Common myeloid progenitor, CD34-positive (primary cell): ENCODE measurements around the gene OR10T2.
"Not testable (repeated sequence)": the region's sequence is repeated elsewhere in the genome, so short reads cannot be mapped to it uniquely, and the experiment has no call there.

ENCODE experiments used
- CTCF ChIA-PET: fragments of 350-600 bp; sonication (Branson Sonifier 250); formaldehyde crosslinking; loops from one replicate; lab custom pipeline; 2021; ENCODE audit warnings: antibody characterized with exemption; lab: Charles Lee
- POLR2A ChIA-PET: fragments of 350-600 bp; sonication (Branson Sonifier 250); formaldehyde crosslinking; loops from one replicate; lab custom pipeline; 2021; ENCODE audit warnings: antibody characterized with exemption; lab: Charles Lee
- DNase-seq, 3 donors: peaks; one replicate each; pipeline versions ENCODE4 v3.0.0 to v3.0.0-alpha.2; 2013
- H3K27ac ChIP-seq, 2 experiments: 1 replicate in 1 of 2; 2 replicates in 1 of 2; pipeline ENCODE4 v1.7.0; 2013; ENCODE audit warnings: inconsistent platforms in 2 of 2, low read length in 2 of 2, mild to moderate bottlenecking in 2 of 2, low read depth in 1 of 2, moderate library complexity in 1 of 2; ENCODE audit not compliant: severe bottlenecking in 2 of 2, insufficient read depth in 1 of 2, poor library complexity in 1 of 2
- H3K27me3 ChIP-seq, 5 experiments: replicated peaks in 2 of 5; 1 replicate in 3 of 5; 2 replicates in 2 of 5; pipeline versions ENCODE4 v1.6.1 to v1.7.0; 2013; ENCODE audit warnings: low read length in 4 of 5, mild to moderate bottlenecking in 2 of 5, moderate library complexity in 2 of 5, inconsistent platforms in 1 of 5; ENCODE audit not compliant: insufficient read depth in 5 of 5, control insufficient read depth in 4 of 5
- H3K36me3 ChIP-seq, 4 experiments: 1 replicate in 2 of 4; 2 replicates in 2 of 4; pipeline versions ENCODE4 v1.6.1 to v1.7.0; 2013; ENCODE audit warnings: low read length in 3 of 4, control low read depth in 1 of 4, mild to moderate bottlenecking in 1 of 4; ENCODE audit not compliant: control insufficient read depth in 4 of 4, insufficient read depth in 4 of 4
- H3K4me1 ChIP-seq, 4 experiments: 1 replicate in 3 of 4; 2 replicates in 1 of 4; pipeline versions ENCODE4 v1.6.1 to v1.7.1; 2013; ENCODE audit warnings: low read length in 3 of 4, mild to moderate bottlenecking in 3 of 4, control low read depth in 1 of 4, inconsistent platforms in 1 of 4, moderate library complexity in 1 of 4; ENCODE audit not compliant: control insufficient read depth in 4 of 4, insufficient read depth in 4 of 4; ENCODE audit errors: control extremely low read depth in 1 of 4
- H3K4me3 ChIP-seq, 7 experiments: 1 replicate in 4 of 7; 2 replicates in 3 of 7; pipeline versions ENCODE4 v1.5.1 to v1.7.0; 2013; ENCODE audit warnings: mild to moderate bottlenecking in 7 of 7, low read length in 6 of 7, moderate library complexity in 6 of 7, inconsistent platforms in 2 of 7, low read depth in 2 of 7, control low read depth in 1 of 7; ENCODE audit not compliant: insufficient read depth in 4 of 7, control insufficient read depth in 1 of 7; ENCODE audit errors: extremely low read depth in 1 of 7
- H3K9me3 ChIP-seq, 5 experiments: 1 replicate in 4 of 5; 2 replicates in 1 of 5; pipeline versions ENCODE4 v1.6.1 to v1.7.1; 2013; ENCODE audit warnings: low read length in 4 of 5, mild to moderate bottlenecking in 2 of 5, inconsistent platforms in 1 of 5, low read depth in 1 of 5, moderate library complexity in 1 of 5; ENCODE audit not compliant: control insufficient read depth in 4 of 5, insufficient read depth in 2 of 5; ENCODE audit errors: control extremely low read depth in 1 of 5
- WGBS: methylation state at CpG from one replicate; pipeline ENCODE4 v1.1.5; 2013; ENCODE audit not compliant: insufficient coverage; 5-methylcytosine and 5-hydroxymethylcytosine counted together

OR10T2 gene

DNA sequence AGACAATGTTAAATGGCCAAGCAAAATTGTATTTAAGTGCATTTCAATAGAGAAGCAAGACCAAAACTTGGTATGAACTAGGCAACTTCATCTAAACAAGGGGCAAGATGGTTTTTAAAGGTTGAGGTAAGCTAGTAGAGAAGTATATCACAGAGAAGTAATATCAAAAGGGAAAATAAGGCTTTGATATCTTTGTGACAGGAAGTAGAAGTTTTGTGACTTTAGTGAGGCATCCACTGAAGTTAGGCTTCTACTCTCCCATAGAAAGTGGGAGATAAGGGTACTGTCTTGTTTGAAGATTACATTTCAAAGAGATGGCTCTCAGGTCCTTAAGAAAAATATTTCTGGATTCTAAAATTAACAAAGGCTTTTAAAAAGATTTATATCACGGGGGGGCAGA lies 8.9 kb downstream of the OR10T2 start:
- no peak for DNase-seq
- CTCF ChIA-PET, result no interaction called here

DNA sequence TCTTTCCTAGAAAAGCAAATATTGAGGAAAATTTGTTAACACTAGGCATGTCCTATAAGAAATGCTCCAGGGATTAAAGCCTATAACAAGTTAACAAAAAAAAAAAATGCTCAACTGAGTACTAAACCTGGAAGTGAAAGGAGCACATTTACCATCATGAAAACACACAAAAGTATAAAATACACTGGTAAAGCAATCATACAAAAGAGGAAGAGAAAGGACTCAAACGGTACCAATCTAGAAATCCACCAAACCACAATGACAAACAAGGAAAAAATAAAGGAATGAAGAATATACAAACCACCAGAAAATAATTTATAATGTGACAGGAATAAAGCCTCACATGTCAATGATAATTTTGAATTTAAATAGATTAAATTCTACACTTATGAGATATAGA lies 24.4 kb downstream of the OR10T2 start:
- no peaks in the 10 kb centered on the region for H3K4me1 ChIP-seq
- CTCF ChIA-PET, result no interaction called here
- peaks cover 2 to 13% (median 8%) of the 10 kb centered on the region in 5 experiments for H3K9me3 ChIP-seq
- H3K36me3 ChIP-seq, result no peaks in the 10 kb centered on the region
- POLR2A ChIA-PET, result no interaction called here
- no peaks in the 10 kb centered on the region for H3K27me3 ChIP-seq
- no peak overlapping the region for H3K4me3 ChIP-seq
- no peak overlapping the region for H3K27ac ChIP-seq
- no peak for DNase-seq
- no CpG with 5 or more reads among the region's 1 CpG for WGBS

More for the DNA sequence above, 8.9 kb downstream of the OR10T2 start:
- H3K4me3 ChIP-seq, result no peak overlapping the region
- WGBS, result no CpG with 5 or more reads among the region's 1 CpG
- POLR2A ChIA-PET, result no interaction called here
- H3K4me1 ChIP-seq, result no peaks in the 10 kb centered on the region
- H3K36me3 ChIP-seq, result no peaks in the 10 kb centered on the region
- H3K9me3 ChIP-seq, result no peaks in the 10 kb centered on the region
- H3K27ac ChIP-seq, result no peak overlapping the region
- no peaks in the 10 kb centered on the region for H3K27me3 ChIP-seq

DNA sequence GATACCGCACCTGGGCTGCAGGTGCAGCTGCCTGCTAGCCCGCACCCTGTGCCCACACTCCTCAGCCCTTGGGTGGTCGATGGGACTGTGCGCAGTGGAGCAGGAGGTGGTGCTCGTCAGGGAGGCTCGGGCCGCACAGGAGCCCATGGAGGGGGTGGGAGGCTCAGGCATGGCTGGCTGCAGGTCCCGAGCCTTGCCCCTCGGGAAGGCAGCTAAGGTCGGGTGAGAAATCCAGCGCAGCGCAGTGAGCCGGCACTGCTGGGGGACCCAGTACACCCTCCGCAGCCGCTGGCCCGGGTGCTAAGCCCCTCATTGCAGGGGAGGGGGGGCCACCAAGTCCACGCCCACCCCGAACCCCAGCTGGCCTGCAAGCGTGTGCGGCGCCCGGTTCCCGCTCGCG lies 25.2 kb downstream of the OR10T2 start:
- POLR2A ChIA-PET, result not testable (repeated sequence)

DNA sequence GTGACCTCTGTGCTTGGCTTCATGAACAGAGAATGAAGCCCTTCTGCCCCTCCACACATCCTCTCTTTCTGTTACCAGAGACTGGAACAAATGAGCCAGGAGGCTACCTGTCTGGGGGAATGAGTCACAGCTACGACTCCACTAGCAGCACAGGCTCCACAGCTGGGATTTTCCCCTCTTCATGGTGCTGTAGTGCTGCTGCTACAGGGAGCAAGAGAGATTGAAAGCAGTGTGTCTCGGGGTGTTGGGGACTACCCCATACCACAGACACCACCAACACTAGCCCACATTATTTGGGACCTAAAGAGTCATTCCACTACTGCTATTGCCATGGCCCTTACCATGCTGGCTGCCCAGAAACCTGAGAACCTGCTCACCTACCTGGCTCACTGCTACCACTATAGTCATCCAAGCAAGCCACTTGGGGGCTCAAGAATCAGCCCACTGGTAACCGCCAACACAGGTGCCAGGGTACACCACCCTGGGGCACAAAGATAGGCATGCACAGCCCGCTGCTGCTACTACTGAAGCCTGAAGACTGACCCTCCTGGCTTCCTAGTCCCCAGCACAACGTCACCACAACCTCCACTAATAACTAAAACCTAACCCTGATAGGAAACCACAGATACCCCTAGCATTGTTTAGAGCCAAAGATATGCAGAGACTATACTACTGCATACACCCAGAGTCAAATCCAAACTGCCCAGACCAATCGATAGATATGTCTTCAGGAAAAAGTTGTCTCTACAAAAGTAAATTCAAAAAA lies 27.9 kb downstream of the OR10T2 start:
- Histone ChIP-seq H3K9me3 (peaks cover 2 to 13% (median 8%) of the 10 kb centered on the region in 5 experiments), H3K4me3 (no peak overlapping the region), H3K27me3 (no peaks in the 10 kb centered on the region), H3K27ac (no peak overlapping the region), H3K36me3 (no peaks in the 10 kb centered on the region), H3K4me1 (no peaks in the 10 kb centered on the region)
- DNase-seq, result no peak
- ChIA-PET CTCF (no interaction called here), POLR2A (no interaction called here)
- 90% methylated on average over 5 of the region's 6 CpGs for WGBS

More for the DNA sequence above, 25.2 kb downstream of the OR10T2 start:
- WGBS, result 97% methylated on average over 14 of the region's 25 CpGs
- CTCF ChIA-PET, H3K27me3 ChIP-seq, H3K36me3 ChIP-seq, H3K4me1 ChIP-seq, H3K4me3 ChIP-seq, H3K27ac ChIP-seq, DNase-seq: not testable (repeated sequence)
- peaks cover 2 to 13% (median 8%) of the 10 kb centered on the region in 5 experiments for H3K9me3 ChIP-seq

DNA sequence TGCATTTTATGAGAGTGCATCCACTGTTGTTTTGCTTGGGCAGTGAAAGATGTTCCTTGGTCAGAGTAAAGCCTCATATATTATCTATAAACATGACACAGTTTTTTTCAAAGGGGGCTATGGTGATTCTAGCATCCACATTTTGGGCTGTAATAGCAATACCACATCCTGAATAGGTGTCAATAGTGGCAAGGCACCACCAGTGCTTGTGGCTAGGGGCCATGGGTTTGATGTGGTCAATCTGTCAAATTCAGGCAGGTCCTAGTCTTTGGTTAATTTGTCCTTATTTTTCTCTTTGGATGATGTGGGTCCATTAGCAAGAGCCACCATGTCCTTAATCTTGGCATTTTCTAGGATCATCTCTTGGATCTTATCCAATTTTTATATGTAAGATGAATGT lies 32.5 kb downstream of the OR10T2 start:
- Histone ChIP-seq H3K4me1 (no peaks in the 10 kb centered on the region), H3K36me3 (no peaks in the 10 kb centered on the region), H3K4me3 (no peak overlapping the region), H3K27me3 (no peaks in the 10 kb centered on the region), H3K9me3 (peaks cover 0 to 8% (median 5%) of the 10 kb centered on the region in 5 experiments), H3K27ac (no peak overlapping the region)
- ChIA-PET POLR2A (no interaction called here), CTCF (interaction anchor here (0.9 kb wide), 1 partner anchor 10 kb away, joined by 3 read pairs; no protein-coding TSS in a partner anchor)
- DNase-seq, result no peak

DNA sequence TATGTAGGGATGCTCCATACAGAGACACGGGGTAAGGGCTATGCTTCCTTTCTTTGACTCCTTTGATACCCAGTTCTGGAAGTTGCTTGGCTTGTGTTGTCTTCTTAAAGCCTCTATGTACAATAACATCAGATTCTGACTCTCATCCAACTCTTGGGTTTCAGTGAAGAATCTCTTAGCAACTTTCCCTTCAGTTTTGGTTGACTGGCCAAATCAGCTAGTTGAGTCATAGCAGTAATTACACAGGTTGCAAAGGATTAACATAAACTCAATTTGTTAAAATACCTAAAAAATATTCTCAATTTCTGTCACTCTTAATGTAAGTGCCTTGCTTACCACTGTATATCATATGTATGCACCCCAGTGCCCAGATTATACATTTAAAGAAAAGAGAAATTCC lies 36.3 kb downstream of the OR10T2 start:
- Histone ChIP-seq H3K9me3 (no peaks in the 10 kb centered on the region), H3K27ac (no peak overlapping the region), H3K4me3 (no peak overlapping the region), H3K27me3 (no peaks in the 10 kb centered on the region), H3K4me1 (no peaks in the 10 kb centered on the region), H3K36me3 (no peaks in the 10 kb centered on the region)
- ChIA-PET POLR2A (no interaction called here), CTCF (no interaction called here)
- DNase-seq, result no peak
- no CpG with 5 or more reads among the region's 1 CpG for WGBS

DNA sequence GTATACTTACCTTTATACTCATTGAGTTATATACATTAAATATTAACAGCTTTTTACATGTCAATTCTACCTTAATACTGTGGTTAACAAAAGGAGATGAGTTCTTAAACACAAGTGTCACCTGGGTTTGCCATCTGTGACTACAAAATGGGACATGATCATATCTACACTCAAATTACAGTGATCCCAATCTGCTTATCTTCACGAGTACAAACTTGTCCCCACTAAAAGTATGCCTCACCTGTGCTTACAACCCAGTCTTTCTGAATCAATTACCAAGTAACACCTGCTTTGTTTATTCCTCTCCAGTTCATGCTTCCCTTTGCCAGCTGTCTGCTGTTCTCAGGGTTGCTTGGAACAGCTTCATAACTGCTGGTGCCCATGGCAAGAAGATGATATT lies 36.8 kb downstream of the OR10T2 start:
- DNase-seq, result no peak
- Histone ChIP-seq H3K4me3 (no peak overlapping the region), H3K36me3 (no peaks in the 10 kb centered on the region), H3K27ac (no peak overlapping the region), H3K27me3 (no peaks in the 10 kb centered on the region), H3K4me1 (no peaks in the 10 kb centered on the region), H3K9me3 (no peaks in the 10 kb centered on the region)
- 100% methylated on average over 1 of the region's 1 CpG for WGBS
- ChIA-PET POLR2A (no interaction called here), CTCF (no interaction called here)
